ENCODE results near the gene ZNF414. TPM values are rescaled to one million over a fixed set of nuclear protein-coding genes. Genes with fewer than 3 reads are reported as not detected.

The ZNF414 gene
- total RNA-seq, 4 donors from 2014 or later = 10.4 to 43.7 (median 18.0) TPM

GRCh38 chr19:8537099-8537498, 23.1 kb upstream of the ZNF414 start:
- Histone ChIP-seq H3K36me3 (no peaks in the 10 kb centered on the region), H3K27ac (no peak overlapping the region)
- DNase-seq (ENCODE audit: low spot score in 2 of 2) = no peak

GRCh38 chr19:8536282-8536681, 22.3 kb upstream of the ZNF414 start:
- WGBS = 66% methylated on average over 21 of the region's 22 CpGs
- TF ChIP-seq POLR2AphosphoS5 (IDR thresholded peaks at IDR 0.05) (no peak), POLR2A (IDR thresholded peaks at IDR 0.05) (no peak), CTCF (IDR thresholded peaks at IDR 0.05) (no peak), EP300 (IDR thresholded peaks at IDR 0.05) (no peak)
- Histone ChIP-seq H3K36me3 (no peaks in the 10 kb centered on the region), H3K27ac (no peak overlapping the region), H3K27me3 (no peaks in the 10 kb centered on the region), H3K9me3 (no peaks in the 10 kb centered on the region), H3K4me3 (no peak overlapping the region), H3K4me1 (no peaks in the 10 kb centered on the region)
- DNase-seq (ENCODE audit: low spot score in 2 of 2) = no peak

More at GRCh38 chr19:8537099-8537498, 23.1 kb upstream of the ZNF414 start:
- Histone ChIP-seq H3K4me1 (no peaks in the 10 kb centered on the region), H3K27me3 (no peaks in the 10 kb centered on the region), H3K9me3 (no peaks in the 10 kb centered on the region), H3K4me3 (no peak overlapping the region)
- TF ChIP-seq EP300 (IDR thresholded peaks at IDR 0.05) (no peak), CTCF (IDR thresholded peaks at IDR 0.05) (no peak), POLR2A (IDR thresholded peaks at IDR 0.05) (no peak), POLR2AphosphoS5 (IDR thresholded peaks at IDR 0.05) (no peak)
- 94% methylated on average over 3 of the region's 3 CpGs for WGBS

- H3K27me3 ChIP-seq = no peaks in the 10 kb centered on the region
- H3K36me3 ChIP-seq = peaks cover 10% of the 10 kb centered on the region
- DNase-seq (ENCODE audit: low spot score in 2 of 2) = no peak
- no peak overlapping the region for H3K27ac ChIP-seq
- TF ChIP-seq CTCF (IDR thresholded peaks at IDR 0.05) (no peak), POLR2AphosphoS5 (IDR thresholded peaks at IDR 0.05) (no peak), POLR2A (IDR thresholded peaks at IDR 0.05) (no peak), EP300 (IDR thresholded peaks at IDR 0.05) (no peak)
- no peak overlapping the region for H3K4me3 ChIP-seq
- no peaks in the 10 kb centered on the region for H3K9me3 ChIP-seq
- 66% methylated on average over 2 of the region's 2 CpGs for WGBS
- peaks cover 4% of the 10 kb centered on the region for H3K4me1 ChIP-seq
Measured at GRCh38 chr19:8532225-8532624, 18.3 kb upstream of the ZNF414 start.

GRCh38 chr19:8531470-8531869, 17.5 kb upstream of the ZNF414 start:
- no peaks in the 10 kb centered on the region for H3K9me3 ChIP-seq
- peaks cover 11% of the 10 kb centered on the region for H3K4me1 ChIP-seq
- 92% methylated on average over 7 of the region's 7 CpGs for WGBS
- no peak overlapping the region for H3K4me3 ChIP-seq
- no peaks in the 10 kb centered on the region for H3K27me3 ChIP-seq
- no peak for DNase-seq (ENCODE audit: low spot score in 2 of 2)
- peaks cover 10% of the 10 kb centered on the region for H3K36me3 ChIP-seq
- H3K27ac ChIP-seq = no peak overlapping the region
- no peak for TF ChIP-seq EP300 (IDR thresholded peaks at IDR 0.05)
- no peak for TF ChIP-seq POLR2A (IDR thresholded peaks at IDR 0.05)
- no peak for TF ChIP-seq CTCF (IDR thresholded peaks at IDR 0.05)
- TF ChIP-seq POLR2AphosphoS5 (IDR thresholded peaks at IDR 0.05) = no peak

- TF ChIP-seq POLR2AphosphoS5 (IDR thresholded peaks at IDR 0.05) = no peak
- TF ChIP-seq CTCF (IDR thresholded peaks at IDR 0.05) = no peak
- no peak for TF ChIP-seq POLR2A (IDR thresholded peaks at IDR 0.05)
- TF ChIP-seq EP300 (IDR thresholded peaks at IDR 0.05) = no peak
- Histone ChIP-seq H3K36me3 (peaks cover 10% of the 10 kb centered on the region), H3K4me1 (peaks cover 13% of the 10 kb centered on the region), H3K27me3 (no peaks in the 10 kb centered on the region), H3K9me3 (no peaks in the 10 kb centered on the region), H3K27ac (no peak overlapping the region), H3K4me3 (no peak overlapping the region)
- WGBS = 94% methylated on average over 35 of the region's 35 CpGs
- no peak for DNase-seq (ENCODE audit: low spot score in 2 of 2)
Measured at GRCh38 chr19:8530061-8530679, 16.2 kb upstream of the ZNF414 start.

All from suprapubic skin (tissue), 4 donors.